ENCODE results near the gene SPX. TPM values are rescaled to one million over a fixed set of nuclear protein-coding genes. Genes with fewer than 3 reads are reported as not detected.

The SPX gene
- total RNA-seq, 4 donors from 2014 or later, result 0.38 to 5.4 (median 1.3) TPM

DNA sequence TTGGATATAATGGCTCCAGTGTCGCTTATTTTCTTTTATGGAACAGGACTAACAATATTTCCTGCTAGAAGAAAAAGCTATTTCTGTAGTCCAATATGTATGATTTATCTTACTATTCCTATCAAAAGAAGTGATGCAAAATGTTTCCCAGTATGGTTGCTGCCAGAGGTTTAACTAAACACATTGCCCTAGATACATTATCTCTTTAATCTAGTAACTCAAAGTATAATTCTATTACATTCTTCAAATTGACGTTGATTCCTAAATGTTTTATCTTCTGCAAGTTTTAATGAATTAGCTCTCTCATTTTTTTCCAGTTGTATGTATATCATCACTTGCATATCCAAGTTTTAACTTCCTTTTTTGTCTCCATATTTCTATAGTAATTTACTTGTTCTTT lies 50.3 kb downstream of the SPX start:
- DNase-seq (ENCODE audit: low spot score), result no peak
- ATAC-seq (ENCODE audit: low FRiP score), result no peak
- TF ChIP-seq, protein P1, sequence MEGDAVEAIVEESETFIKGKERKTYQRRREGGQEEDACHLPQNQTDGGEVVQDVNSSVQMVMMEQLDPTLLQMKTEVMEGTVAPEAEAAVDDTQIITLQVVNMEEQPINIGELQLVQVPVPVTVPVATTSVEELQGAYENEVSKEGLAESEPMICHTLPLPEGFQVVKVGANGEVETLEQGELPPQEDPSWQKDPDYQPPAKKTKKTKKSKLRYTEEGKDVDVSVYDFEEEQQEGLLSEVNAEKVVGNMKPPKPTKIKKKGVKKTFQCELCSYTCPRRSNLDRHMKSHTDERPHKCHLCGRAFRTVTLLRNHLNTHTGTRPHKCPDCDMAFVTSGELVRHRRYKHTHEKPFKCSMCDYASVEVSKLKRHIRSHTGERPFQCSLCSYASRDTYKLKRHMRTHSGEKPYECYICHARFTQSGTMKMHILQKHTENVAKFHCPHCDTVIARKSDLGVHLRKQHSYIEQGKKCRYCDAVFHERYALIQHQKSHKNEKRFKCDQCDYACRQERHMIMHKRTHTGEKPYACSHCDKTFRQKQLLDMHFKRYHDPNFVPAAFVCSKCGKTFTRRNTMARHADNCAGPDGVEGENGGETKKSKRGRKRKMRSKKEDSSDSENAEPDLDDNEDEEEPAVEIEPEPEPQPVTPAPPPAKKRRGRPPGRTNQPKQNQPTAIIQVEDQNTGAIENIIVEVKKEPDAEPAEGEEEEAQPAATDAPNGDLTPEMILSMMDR (IDR thresholded peaks at IDR 0.05), result no peak

DNA sequence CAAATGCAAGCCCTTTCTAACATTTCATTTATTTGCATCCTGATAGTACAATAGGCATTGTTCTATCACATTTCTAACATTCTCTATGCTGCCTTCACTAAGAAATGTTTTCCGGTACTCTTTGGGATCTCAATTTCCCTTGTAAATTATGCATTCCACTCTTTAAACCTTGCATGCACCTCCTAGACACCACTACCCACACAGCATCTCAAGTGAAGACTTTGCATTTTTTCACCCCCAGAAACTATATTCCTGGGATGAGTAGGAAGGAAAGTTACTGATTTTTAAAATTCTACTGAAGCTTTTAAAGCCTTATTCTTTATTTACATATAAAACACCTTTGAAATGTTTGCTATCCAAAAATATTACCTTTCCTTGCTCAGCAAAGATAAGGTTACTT lies 51.4 kb downstream of the SPX start:
- ATAC-seq (ENCODE audit: low FRiP score), result no peak
- no peak for DNase-seq (ENCODE audit: low spot score)
- TF ChIP-seq, protein P1 (IDR thresholded peaks at IDR 0.05), result no peak

DNA sequence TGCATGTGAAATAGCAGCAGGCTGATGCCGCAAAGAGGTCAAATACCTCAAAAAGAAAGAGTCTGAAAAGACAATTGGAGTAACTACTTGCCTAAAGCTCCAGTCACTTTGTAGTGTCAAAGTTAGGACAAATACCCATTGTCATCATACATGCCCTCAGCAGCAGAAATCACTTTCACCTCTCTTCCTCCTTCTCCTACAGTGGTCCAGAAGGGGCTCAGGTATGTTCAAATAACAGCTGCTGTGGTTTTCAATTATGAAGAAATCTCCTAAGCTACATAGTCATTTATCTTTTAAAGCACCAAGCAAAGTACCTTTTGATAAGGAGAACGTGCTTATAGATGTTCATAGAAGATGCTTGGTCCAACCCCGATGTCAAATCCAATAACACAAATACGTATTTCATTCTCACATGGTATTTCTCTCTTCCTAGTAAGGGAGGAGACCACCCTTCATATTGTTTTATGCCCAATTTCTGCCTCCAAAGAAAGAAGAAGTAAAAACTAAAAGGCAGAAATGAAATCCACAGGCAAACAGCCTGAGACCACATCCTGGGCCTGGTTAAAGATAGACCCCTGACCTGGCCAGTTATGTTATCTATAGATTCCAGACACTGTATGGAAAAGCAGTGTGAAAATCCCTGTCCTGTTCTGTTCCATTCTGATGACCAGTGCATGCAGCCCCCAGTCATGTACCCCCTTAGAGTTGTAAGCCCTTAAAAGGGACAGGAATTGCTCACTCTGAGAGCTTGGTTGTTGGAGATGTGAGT lies 54.8 kb downstream of the SPX start:
- TF ChIP-seq, protein P1 (IDR thresholded peaks at IDR 0.05), result no peak
- DNase-seq (ENCODE audit: low spot score), result no peak
- no peak for ATAC-seq (ENCODE audit: low FRiP score)

Other genes with a start within 250 kb of the SPX start
- gene SLCO1A2, start 191.4 kb upstream of the SPX start, total RNA-seq, result not detected
- gene IAPP, start 153.4 kb upstream of the SPX start, total RNA-seq, result not detected
- 10 to 100 TPM; 13.8 to 24.9 (median 17.7) TPM for gene PYROXD1, start 88.6 kb upstream of the SPX start, total RNA-seq
- gene RECQL, start 24.7 kb upstream of the SPX start, total RNA-seq, result 10 to 100 TPM; 28.7 to 41.6 (median 33.3) TPM
- 10 to 100 TPM; 22.0 to 39.0 (median 26.6) TPM for gene GOLT1B, start 24.5 kb upstream of the SPX start, total RNA-seq
- 1 to 10 TPM in 1 of 4 donors, under 1 TPM in 3; 0.13 to 2.0 (median 0.45) TPM for gene GYS2, start 78.6 kb downstream of the SPX start, total RNA-seq
- gene LDHB, start 131.5 kb downstream of the SPX start, total RNA-seq, result 100 to 1,000 TPM; 259 to 578 (median 539) TPM
- gene KCNJ8, start 248.4 kb downstream of the SPX start, total RNA-seq, result 10 to 100 TPM; 12.2 to 34.5 (median 26.4) TPM

Measured in omental fat pad (tissue), 4 donors.